GM12891 (cell line): Measurements from ENCODE around the gene RAB6A.

Source experiments
- POLR2AphosphoS5 ChIP-seq: IDR thresholded peaks from 2 replicates; pipeline ENCODE4 v1.6.1; 2011; ENCODE audit warnings: low read depth, low read length, control low read depth
- TAF1 ChIP-seq: IDR thresholded peaks from 2 replicates; pipeline ENCODE4 v1.6.1; 2011; ENCODE audit warnings: low read depth, low read length, control low read depth

DNA sequence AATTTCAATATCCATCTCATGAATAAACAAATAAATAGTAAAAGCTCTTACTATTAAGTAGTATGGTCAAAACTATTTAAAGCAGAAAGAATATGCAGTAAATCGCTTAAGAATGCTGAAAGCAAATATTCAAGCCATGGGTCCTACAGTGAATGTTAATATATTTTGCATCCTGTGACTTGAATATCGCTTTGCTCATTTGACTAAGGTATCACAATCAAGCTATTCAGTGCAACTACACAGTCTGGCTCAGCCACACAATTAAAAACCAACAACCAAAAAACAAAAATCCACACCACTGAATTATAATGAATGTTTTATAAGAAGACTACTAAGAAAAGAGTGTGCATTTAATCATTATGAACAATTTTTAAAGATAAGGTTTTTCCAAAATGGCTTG lies 45.3 kb downstream of the RAB6A start:
- TF ChIP-seq POLR2AphosphoS5 = no peak
- no peak for TF ChIP-seq TAF1
